ENCODE data around the gene EXPH5.

EXPH5 gene

DNA sequence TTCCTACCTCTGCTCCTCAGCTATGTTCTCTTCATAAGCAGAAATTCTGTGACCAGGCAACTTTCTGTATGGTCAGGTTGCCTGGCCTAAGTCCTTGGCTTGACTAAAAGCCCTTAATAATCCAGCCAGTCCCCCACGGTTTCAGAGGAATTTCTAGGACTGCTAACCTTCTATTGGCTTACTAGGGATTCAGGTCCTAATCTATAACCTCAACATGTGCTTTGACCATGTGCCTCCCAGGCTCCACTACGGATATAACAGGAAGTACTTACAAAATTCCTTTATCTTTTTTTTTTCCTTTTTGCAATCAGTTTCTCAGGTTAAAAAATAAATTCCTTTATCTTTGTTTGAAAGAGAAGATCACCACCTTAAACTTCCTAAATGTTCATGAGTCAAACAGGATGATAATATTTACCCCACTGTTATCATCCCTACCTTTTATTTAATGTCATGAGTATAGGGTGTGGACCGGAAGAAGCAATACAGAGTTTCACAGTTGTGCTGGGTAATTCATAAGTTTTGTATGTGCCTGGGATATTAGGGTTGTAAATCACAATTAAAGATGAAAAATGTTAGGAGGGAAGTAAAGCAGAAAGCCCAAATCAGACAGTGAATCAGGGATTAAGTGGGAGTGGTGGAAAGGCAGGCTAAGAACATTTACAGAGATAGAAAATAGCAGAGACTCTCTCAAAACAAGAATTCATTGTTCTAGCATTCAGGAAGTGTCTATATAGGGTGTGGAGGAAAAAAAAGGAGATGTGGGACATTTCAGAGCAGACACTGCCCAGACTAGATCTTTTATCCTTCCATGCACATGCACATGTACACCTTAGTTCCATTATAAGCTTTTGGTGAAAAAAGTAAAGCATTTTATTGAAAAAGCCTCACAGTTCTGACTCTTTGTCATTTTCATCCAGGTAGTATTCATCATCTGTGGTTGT is 84.6 kb downstream of the EXPH5 start:
- no peak for DNase-seq

DNA sequence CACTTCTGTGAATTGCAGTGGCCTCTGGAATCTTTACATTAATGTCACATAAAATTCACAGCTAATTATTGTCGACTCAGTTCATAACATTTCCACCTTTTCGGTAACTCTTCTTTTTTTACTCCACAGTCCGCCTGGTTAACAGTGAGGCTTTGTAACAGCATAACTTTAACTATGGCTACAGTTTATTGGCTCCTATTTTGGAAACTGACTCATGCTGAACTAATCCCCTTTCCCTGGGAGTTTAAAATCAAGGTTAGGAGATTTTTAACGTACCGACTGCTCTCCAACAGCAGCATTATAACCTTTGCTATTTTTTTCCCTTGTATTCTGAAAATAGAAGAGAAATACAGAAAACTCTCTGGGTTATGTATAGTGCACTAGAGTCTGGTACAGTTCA is 92.2 kb downstream of the EXPH5 start:
- no peak for DNase-seq

DNA sequence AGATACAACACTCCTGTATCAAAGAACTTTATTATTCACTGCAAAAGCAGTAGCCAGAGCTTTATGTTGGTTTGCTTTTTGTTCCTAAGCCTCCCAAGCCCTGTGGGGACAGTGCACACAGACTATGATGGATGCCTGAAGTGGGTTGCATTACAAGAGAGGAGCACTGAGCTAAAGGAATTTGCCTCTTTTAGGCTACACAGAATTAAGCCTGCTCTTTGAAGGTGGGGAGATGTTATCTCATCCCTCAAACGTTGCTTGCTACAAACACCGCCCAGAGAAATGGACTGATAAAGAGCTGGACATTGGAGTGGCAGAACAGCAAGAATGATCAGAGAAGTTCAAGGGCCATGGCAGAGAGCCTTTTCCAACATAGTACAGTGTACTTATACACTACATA is 92.8 kb downstream of the EXPH5 start:
- no peak for DNase-seq

GRCh38 chr11:108500169-108500568 is 93.4 kb downstream of the EXPH5 start:
- no peak for DNase-seq

GRCh38 chr11:108498816-108499408 is 94.7 kb downstream of the EXPH5 start:
- DNase-seq, result no peak

DNA sequence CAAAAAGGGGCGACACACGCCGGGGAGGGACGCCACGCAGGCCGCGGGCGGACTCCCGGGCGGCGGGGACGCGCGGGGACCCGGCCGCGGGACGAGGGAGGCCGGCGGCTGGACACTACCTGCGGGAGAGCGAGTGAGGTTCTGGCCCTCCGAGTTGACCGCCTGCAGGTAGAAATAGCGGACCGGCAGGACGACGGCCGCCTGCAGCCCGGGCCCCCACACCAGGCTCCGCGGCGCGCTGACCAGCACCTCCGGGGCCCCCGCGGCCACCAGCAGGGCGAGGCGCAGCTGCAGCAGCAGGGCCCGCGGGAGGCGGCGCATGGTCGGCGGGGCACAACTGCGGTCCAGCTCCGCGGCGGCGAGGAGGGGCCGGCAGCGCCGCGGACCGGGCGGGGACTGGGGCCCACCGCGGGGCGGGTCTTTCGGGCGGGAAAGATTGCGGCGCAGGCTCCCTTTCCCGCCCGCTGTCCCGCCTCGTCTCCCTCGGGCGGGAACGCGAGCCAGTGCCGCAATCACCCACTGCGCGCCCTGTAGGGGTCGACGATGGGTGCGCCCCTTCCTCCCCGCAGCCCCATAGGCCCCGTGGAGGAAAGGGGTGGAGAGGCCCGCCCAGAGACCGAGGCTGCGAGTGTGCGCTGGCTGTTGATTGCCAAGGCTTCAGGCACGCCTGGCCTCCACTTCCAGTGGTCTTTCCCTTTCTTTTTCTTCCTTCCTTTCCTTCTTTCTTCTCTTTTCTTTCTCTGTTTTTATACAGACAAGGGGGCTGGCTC is 95.3 kb downstream of the EXPH5 start, which contains the start of gene POGLUT3:
TSS of gene POGLUT3 (minus strand) at position 339 of the 770 bp plus-strand sequence. CDS start at position 321, 18 bp downstream.
- peak; percentile 48 for DNase-seq

DNA sequence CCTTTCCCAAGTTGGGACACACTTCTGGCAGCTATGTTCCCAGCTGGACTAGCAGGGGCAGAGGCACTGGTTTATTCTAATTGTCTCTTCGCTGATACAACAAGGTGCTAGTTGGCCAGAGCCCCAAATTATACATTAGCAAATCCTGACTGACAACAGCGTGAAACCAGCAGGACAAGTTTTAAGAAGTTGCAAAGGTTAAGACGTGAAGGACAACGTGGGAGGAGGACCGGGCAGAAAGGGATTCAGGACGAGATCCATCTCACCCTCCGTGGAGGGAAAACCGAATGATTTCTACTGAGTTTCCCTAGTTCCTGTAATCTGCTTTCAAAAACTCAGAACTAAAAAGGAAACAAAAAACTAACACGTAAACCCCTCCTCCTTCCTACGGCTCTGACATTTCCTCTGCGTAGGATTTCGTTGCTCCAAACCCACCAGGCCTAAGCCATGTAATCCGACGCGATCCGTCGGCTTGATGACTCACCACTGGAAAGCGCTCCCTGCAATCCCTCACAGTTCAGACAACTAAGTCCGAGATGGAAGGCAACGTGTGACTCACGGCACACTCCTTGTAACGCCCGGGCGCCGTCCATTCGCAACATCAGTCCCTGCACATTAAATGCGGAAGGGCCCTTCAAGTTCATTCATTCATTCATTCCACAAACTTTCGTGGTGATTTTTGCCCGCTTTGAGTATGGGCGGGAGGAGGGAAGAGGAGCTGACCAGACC is 96.1 kb downstream of the EXPH5 start:
- DNase-seq, result peak; percentile 99

DNA sequence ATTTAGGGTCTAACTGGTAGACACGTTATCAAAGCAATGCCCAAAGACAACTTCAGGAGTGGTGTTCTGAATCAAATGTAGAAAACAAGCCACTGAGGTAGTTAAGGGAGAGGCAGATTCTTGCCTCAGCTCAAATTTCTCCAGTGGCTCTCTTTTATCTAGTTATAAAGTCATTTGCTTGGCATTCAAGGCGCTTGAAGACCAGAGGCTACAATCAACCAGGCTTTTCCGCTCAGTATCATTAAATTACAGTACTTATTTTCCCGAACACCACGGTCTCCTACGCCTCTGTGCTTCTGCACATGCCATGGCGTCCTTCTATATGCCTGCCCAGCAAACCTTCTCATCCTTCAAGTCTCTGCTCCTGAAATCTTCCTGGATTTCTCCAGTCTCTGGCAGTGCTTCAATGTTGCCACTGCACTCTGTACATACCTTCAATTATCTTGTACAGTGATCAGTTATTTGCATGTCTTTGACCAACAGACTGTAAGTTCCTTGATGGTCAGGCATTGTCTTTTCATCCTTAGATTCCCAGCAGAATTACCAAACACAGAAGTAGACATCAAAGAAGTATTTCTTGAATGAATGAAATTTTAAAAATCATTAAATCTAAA is 96.8 kb downstream of the EXPH5 start:
- no peak for DNase-seq

DNA sequence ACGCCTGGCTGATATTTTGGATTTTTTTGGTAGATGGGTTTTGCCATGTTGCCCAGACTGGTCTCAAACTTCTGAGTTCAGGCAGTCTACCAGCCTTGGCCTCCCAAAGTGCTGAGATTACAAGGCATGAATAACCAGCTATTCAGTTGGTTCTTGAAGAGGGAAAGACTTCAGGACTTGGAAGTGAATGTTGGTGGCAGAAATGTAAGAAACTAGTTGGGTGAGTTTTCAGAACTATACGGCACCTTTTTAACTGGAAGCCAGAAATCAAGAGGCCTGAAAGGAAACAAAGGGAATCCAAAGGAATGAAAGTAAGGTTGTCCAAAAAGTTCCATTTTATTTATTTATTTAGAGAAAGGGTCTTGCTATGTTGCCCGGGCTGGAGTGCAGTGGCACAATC is 98.2 kb downstream of the EXPH5 start:
- DNase-seq, result no peak

DNA sequence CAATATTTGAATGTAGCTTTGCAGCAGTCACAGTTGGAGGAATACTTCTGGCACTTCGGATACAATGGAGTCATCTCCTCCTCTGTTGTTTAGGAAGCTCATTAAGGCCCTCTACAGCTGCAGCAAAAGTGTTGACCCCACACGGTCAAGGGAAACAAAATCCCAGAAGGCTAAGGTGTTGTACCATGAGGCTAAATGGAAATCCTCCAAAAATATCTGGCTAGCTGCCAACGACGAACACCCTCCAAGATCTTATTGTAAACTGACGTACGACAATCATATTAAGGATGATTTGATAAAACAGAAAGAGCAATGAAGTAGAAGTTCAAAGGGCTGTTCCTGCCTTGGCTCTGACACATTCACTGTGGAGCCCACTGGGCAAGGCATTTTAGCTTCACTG is 99.4 kb downstream of the EXPH5 start:
- DNase-seq, result no peak

DNA sequence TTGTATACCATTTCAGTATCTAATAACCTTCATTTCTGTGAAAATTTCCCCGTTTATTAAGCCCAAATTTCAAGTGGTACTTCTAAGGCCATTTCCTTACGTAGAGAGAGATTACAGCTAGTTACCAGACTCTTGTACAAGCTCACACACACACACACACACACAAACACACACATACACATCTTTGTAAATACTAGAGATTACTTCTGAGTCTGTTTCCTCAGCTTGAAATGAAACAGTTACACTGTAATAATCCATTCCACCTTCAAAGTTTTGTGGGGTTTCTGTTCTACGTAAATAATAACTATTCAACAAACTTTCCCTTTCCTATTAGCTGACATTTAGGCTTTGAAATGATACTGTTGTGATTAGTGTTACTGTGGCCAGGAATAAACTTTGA is 101.6 kb downstream of the EXPH5 start:
- DNase-seq, result no peak

GRCh38 chr11:108486828-108487227 is 106.7 kb downstream of the EXPH5 start:
- DNase-seq, result peak; percentile 16

DNA sequence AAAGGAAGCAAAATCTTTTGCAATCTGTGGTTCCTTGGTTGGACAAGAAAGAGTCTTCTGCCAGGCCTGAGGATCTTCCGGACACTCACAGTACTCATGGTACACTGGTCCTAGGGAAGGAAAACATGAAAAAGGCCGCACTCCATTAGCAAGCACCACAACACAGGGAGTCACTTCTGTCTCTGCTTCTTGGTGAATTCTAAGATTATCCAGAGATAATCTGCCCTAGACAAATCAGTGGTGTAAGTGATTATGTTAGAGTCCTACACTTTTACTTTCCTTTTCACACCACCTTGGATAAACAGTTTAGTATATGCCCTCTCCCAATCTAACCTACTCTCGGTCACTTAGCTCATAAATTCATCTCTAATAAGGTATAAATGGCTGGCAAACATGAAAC is 107.2 kb downstream of the EXPH5 start:
- no peak for DNase-seq

GRCh38 chr11:108483163-108483562 is 110.4 kb downstream of the EXPH5 start:
- peak; percentile 58 for DNase-seq

GRCh38 chr11:108474664-108475463 is 118.7 kb downstream of the EXPH5 start:
- DNase-seq, result no peak

- no peak for DNase-seq
These were observed 120.9 kb downstream of the EXPH5 start for GRCh38 chr11:108472681-108473080.

- DNase-seq, result no peak
These were observed 125.1 kb downstream of the EXPH5 start for GRCh38 chr11:108468478-108468864.

- peak; percentile 85 for DNase-seq
These were observed 126.3 kb downstream of the EXPH5 start, which contains the start of gene C11orf65 for GRCh38 chr11:108467091-108467823. Gene C11orf65 (minus strand): TSS chr11:108467529. CDS start chr11:108461559, 5,970 bp downstream.

DNA sequence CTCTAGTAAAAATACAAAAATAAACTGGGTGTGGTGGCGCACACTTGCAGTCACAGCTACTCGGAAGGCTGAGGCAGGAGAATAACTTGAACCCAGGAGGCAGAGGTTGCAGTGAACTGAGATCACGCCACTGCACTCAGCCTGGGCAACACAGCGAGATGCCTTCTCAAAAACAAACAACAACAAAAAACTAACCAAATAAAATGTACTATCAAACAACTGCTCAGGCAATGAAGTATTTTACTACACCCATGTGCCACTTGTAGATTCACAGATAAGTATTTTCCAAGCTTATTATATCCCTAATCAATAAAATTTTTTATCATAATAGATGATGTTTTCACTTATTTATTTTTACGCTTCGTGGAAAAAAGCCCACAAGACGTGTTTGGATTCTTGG is 127.2 kb downstream of the EXPH5 start:
- no peak for DNase-seq
